ENCODE results near the gene TMEM41A.
"Not testable (repeated sequence)": the region's sequence is repeated elsewhere in the genome, so short reads cannot be mapped to it uniquely, and the experiment has no call there.

The TMEM41A gene

GRCh38 chr3:185460309-185460708, 38.5 kb downstream of the TMEM41A start:
- H3K9ac ChIP-seq (ENCODE audit: low read length) = no peak overlapping the region
- H3K4me3 ChIP-seq (ENCODE audit: low read length) = no peak overlapping the region
- no peak for DNase-seq (ENCODE audit: low read depth)
- no peaks in the 10 kb centered on the region for H3K9me3 ChIP-seq (ENCODE audit: control insufficient read depth, low read length)
- H3K4me1 ChIP-seq (ENCODE audit: control insufficient read depth, insufficient read depth, low read length) = no peaks in the 10 kb centered on the region
- peaks cover 14% of the 10 kb centered on the region for H3K36me3 ChIP-seq (ENCODE audit: control insufficient read depth, insufficient read depth, low read length, severe bottlenecking)
- no peaks in the 10 kb centered on the region for H3K27me3 ChIP-seq (replicated peaks; ENCODE audit: control insufficient read depth, insufficient read depth, low read length)

- DNase-seq (ENCODE audit: low read depth) = no peak
- Histone ChIP-seq H3K9ac (ENCODE audit: low read length) (no peak overlapping the region), H3K9me3 (ENCODE audit: control insufficient read depth, low read length) (no peaks in the 10 kb centered on the region), H3K36me3 (ENCODE audit: control insufficient read depth, insufficient read depth, low read length, severe bottlenecking) (peaks cover 3% of the 10 kb centered on the region), H3K4me1 (ENCODE audit: control insufficient read depth, insufficient read depth, low read length) (no peaks in the 10 kb centered on the region), H3K27me3 (replicated peaks; ENCODE audit: control insufficient read depth, insufficient read depth, low read length) (no peaks in the 10 kb centered on the region), H3K4me3 (ENCODE audit: low read length) (no peak overlapping the region)
Measured at GRCh38 chr3:185457376-185457775, 41.5 kb downstream of the TMEM41A start.

- H3K9me3 ChIP-seq (ENCODE audit: control insufficient read depth, low read length); H3K9ac ChIP-seq (ENCODE audit: low read length); DNase-seq (ENCODE audit: low read depth); H3K4me3 ChIP-seq (ENCODE audit: low read length); H3K4me1 ChIP-seq (ENCODE audit: control insufficient read depth, insufficient read depth, low read length); H3K27me3 ChIP-seq (replicated peaks; ENCODE audit: control insufficient read depth, insufficient read depth, low read length): not testable (repeated sequence)
- peaks cover 13% of the 10 kb centered on the region for H3K36me3 ChIP-seq (ENCODE audit: control insufficient read depth, insufficient read depth, low read length, severe bottlenecking)
Measured at GRCh38 chr3:185451432-185451831, 47.4 kb downstream of the TMEM41A start.

GRCh38 chr3:185448107-185448506, 50.7 kb downstream of the TMEM41A start:
- H3K27me3 ChIP-seq (replicated peaks; ENCODE audit: control insufficient read depth, insufficient read depth, low read length) = no peaks in the 10 kb centered on the region
- no peaks in the 10 kb centered on the region for H3K9me3 ChIP-seq (ENCODE audit: control insufficient read depth, low read length)
- no peak overlapping the region for H3K4me3 ChIP-seq (ENCODE audit: low read length)
- H3K36me3 ChIP-seq (ENCODE audit: control insufficient read depth, insufficient read depth, low read length, severe bottlenecking) = peaks cover 13% of the 10 kb centered on the region
- no peaks in the 10 kb centered on the region for H3K4me1 ChIP-seq (ENCODE audit: control insufficient read depth, insufficient read depth, low read length)
- H3K9ac ChIP-seq (ENCODE audit: low read length) = no peak overlapping the region
- DNase-seq (ENCODE audit: low read depth) = no peak

GRCh38 chr3:185444329-185444728, 54.5 kb downstream of the TMEM41A start:
- no peaks in the 10 kb centered on the region for H3K36me3 ChIP-seq (ENCODE audit: control insufficient read depth, insufficient read depth, low read length, severe bottlenecking)
- H3K4me3 ChIP-seq (ENCODE audit: low read length) = no peak overlapping the region
- H3K4me1 ChIP-seq (ENCODE audit: control insufficient read depth, insufficient read depth, low read length) = no peaks in the 10 kb centered on the region
- H3K9ac ChIP-seq (ENCODE audit: low read length) = no peak overlapping the region
- no peak for DNase-seq (ENCODE audit: low read depth)
- H3K27me3 ChIP-seq (replicated peaks; ENCODE audit: control insufficient read depth, insufficient read depth, low read length) = no peaks in the 10 kb centered on the region
- no peaks in the 10 kb centered on the region for H3K9me3 ChIP-seq (ENCODE audit: control insufficient read depth, low read length)

- no peak overlapping the region for H3K4me3 ChIP-seq (ENCODE audit: low read length)
- DNase-seq (ENCODE audit: low read depth) = no peak
- no peak overlapping the region for H3K9ac ChIP-seq (ENCODE audit: low read length)
- no peaks in the 10 kb centered on the region for H3K27me3 ChIP-seq (replicated peaks; ENCODE audit: control insufficient read depth, insufficient read depth, low read length)
- no peaks in the 10 kb centered on the region for H3K4me1 ChIP-seq (ENCODE audit: control insufficient read depth, insufficient read depth, low read length)
- peaks cover 3% of the 10 kb centered on the region for H3K36me3 ChIP-seq (ENCODE audit: control insufficient read depth, insufficient read depth, low read length, severe bottlenecking)
- no peaks in the 10 kb centered on the region for H3K9me3 ChIP-seq (ENCODE audit: control insufficient read depth, low read length)
Measured at GRCh38 chr3:185442031-185442430, 56.8 kb downstream of the TMEM41A start.

- Histone ChIP-seq H3K9me3 (ENCODE audit: control insufficient read depth, low read length) (no peaks in the 10 kb centered on the region), H3K27me3 (replicated peaks; ENCODE audit: control insufficient read depth, insufficient read depth, low read length) (no peaks in the 10 kb centered on the region), H3K4me1 (ENCODE audit: control insufficient read depth, insufficient read depth, low read length) (no peaks in the 10 kb centered on the region), H3K4me3 (ENCODE audit: low read length) (no peak overlapping the region), H3K36me3 (ENCODE audit: control insufficient read depth, insufficient read depth, low read length, severe bottlenecking) (peaks cover 3% of the 10 kb centered on the region), H3K9ac (ENCODE audit: low read length) (no peak overlapping the region)
- DNase-seq (ENCODE audit: low read depth) = no peak
Measured at GRCh38 chr3:185439745-185440466, 58.9 kb downstream of the TMEM41A start.

All from adipocyte (in vitro differentiated cells).